Activated CD4-positive, CD25-positive, alpha-beta regulatory T cell treated with anti-CD3 and anti-CD28 coated beads, Interleukin-2, amount 50 U/mL, for 16 hours (primary cell): ENCODE data around the gene SLC17A1.

Experiments used
- DNase-seq: peaks from one replicate; pipeline ENCODE4 v3.0.0-alpha.2; 2020; ENCODE audit warnings: low read depth, low spot score

Gene SLC17A1

DNA sequence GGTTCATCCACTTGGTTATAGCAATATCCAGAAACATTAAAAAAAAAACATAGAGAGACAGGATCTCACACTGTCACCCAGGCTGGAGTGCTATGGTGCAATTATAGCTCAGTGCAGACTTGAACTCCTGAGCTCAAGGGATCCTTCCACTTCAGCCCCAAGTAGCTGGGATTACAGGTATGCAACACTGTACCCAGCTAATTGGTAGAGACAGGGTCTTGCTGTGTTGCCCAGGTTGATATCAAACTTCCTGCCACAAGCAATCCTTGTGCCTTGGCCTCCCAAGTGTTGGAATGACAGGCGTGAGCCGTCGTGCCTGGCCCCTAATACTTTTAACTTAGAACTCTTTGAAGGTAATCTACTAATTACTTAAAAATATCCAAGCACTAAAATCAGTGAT, 818 bp upstream of the SLC17A1 start:
- DNase-seq, result no peak

DNA sequence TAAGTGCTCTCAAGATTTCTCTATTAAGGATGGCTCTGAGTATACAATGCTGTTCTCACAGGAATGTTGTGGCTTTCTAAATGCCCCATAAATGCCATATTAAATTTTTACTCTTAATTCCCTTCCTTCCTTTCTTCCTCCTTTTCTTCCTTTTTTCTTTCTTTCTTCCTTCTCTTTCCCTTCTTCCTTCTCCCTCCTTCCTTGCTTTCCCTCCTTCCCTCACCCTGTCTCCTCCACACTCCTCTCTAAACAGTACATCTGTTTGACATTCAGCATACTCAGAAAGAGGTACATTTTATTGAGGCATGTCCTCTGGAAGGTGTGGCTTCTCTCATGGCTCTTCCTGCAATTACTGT, 433 bp upstream of the SLC17A1 start:
- no peak for DNase-seq

DNA sequence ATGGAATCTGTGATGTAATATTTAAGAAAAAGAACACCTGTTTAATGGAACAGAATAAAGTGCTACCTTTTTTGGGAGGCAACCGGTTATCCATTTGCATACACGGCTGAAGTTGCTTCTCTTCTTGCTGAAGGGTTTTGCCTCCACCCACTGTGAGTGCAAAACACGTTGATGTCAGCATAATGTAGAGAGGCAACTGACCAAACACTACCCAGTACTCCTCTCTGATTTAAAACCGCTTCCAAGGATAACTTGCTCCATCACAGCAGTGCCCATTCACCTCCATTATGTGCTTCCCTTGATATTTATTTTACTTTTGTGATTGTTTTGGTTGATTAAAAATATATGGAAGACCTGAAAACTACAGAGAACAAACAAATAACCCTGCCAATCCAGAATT, 1.4 kb downstream of the SLC17A1 start:
- DNase-seq, result no peak

DNA sequence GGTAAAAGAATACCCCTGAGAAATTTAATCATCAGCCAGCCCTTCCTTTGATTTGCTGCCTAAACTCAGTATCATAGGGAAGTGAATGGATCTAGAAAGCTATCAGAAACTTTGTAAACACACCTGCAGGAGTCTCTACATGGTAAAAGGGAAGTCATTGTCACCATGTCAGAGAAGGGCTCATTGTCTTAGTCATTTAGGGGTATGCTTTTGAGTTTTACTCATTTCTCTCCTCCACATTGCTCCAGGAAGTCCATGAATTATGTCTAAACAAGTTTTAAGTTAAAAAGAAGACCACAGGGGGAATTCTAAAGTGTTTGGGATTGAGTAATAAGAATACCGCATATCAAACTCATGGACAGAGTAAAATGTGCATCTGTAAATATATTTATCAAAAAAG, 2.5 kb downstream of the SLC17A1 start:
- no peak for DNase-seq

DNA sequence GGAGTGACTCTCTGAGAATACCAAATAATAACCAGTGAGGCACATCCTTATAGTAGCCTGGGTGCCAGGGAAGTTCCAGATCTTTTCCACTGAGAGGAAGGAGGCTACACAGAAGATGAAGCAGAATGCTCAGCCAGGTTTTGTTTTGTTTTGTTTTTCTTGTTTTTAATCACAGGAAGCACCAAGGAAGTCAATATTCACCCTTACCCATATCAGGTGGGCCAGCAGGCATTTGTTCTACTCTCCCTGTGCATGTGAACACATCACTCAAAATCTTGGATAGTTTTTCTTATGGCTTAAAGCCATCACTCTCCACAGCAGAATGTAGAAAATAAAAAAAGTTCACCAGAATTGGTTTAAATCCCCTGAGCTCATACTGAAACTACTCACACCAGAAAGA, 10.5 kb downstream of the SLC17A1 start:
- DNase-seq, result no peak

DNA sequence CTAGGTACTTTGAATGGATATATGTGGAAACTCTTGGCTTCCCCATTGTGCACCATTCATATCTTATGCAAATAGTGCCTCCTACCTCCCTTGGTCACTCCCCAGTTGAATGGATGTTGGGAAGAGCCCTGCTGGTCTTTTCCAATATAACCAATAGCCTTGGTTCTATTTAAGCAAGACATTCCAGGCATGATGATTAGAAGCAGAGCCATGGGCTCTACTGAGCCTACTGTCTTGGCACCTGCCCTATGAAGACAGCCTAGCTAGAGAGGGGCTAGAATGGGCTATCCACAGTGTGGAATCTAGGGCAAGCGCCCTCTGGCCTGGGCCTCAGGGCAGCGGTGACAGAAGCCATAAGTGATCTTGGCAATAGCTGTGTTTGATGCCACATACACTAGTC, 15.6 kb downstream of the SLC17A1 start:
- no peak for DNase-seq

DNA sequence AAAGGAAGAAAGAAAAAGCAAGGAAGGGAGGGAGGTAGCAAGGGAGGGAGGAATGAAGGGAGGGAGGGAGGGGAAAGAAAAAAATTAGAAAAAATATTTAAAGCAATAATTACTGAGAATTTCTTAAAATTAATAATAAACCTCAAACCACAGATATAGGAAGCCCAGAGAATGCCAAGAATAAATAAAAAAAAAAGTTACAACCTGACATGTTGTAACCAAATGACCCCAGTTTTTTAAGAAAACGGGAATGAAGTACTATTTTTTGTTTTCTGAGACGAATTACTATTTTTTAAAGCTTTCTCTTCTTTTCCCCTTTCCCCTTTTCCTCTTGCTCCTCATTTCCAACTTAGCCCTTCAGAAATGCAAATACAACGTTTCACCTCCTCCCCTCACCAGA, 16.7 kb downstream of the SLC17A1 start:
- no peak for DNase-seq

DNA sequence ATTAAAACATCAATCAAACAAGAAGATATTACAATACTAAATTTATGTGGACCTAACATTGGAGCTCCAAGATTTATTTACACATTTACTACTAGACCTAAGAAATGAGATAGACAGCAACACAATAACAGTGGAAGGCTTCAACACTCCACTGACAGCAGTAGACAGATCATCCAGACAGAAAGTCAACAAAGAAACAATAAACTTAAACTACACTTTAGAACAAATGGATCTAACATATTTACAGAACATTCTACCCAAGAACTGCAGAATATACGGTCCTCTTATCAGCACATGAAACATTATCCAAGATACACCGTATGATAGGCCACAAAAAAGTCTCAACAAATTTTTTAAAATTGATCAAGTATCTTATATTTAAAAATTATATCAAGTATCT, 27.0 kb downstream of the SLC17A1 start:
- DNase-seq, result no peak

DNA sequence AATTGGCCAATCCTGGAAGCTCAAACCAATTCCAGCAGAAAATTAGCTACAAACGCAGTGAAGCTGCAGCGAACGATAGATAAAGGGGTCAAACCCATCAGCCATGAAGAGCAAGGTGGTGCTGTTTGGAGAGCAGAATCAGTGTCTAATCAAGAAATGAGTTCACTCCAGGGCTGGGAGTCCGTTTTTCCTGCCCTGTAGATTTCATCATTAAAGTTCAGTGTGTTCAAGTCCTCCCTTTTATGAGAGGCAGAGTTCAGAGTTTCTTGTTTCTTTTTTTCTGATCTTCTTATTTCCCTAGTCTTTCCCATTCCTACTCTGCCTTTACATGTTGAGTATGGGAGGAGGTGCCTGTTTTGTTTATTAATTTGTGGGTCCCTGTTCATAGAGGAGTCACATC, 30.4 kb downstream of the SLC17A1 start:
- DNase-seq, result no peak

DNA sequence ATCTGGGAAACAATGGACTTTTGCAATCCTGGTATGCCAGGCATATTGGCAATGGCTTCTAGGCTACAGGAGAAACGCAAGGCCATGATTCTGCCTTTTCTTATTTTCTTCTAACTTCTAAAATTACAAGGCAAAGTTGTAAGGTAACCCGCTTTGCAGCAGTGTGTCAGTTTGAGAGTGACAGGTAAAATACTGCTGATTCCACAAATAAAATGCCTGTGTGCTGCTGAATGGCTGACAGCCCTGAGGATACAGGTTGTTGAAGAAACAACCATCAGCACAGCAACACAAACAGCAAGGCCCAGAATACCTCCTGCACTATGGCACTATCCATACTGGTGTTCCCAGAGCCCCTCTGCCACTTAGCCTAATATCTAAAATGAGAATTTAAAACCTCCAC, 37.1 kb downstream of the SLC17A1 start:
- no peak for DNase-seq

DNA sequence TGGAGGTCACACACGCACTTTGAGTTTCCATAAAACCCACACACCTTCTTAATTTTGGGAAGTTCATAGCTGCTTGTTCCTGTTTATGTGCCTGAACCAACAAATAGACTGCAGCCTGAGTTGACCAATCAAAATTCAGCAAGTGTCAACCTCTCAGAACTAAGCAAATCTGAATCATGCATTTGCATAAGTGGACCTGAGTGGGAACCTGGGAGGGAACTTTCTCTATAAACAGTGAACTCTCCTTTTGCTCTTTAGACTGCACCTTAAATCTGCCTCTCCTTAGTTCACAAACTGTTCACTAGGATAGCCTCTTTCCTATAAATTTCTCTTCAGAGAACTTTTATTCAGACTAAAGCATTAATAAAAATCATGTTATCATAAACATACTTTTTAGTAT, 37.9 kb downstream of the SLC17A1 start:
- DNase-seq, result no peak

DNA sequence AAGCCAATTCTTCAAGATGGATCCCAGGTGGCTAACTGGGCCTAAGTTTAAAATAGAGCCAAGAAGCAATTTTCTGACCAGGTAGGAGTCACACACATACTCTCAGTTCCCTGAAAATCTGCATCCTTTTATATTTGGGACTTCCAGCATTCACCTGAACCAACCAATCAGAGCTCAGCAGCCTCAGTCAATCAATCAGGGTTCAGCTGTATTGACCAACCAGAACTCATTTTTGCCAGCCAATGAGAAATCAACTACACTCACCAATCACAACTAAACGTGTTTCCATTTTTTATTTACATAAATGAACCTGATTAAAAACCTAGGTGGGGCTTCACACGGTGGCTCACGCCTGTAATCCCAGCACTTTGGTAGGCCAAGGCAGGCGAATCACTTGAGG, 39.8 kb downstream of the SLC17A1 start:
- DNase-seq, result no peak

DNA sequence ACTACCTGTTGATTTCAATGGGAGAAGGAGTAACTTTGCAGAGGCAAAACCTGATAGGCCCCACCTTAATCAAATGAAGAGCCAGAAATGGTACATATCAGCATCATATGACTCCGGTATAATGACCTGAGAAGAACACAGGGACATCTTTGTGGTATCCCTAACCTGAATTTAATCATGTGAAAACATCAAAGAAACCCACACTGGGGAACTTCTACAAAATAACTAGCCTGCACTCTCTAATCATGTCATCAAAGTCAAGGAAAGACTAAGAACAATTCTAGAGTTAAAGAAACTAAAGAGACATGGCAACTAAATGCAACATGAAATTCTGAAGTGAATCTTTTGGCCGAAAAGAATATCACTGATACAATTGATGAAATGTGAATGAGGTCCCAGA, 42.4 kb downstream of the SLC17A1 start:
- no peak for DNase-seq

DNA sequence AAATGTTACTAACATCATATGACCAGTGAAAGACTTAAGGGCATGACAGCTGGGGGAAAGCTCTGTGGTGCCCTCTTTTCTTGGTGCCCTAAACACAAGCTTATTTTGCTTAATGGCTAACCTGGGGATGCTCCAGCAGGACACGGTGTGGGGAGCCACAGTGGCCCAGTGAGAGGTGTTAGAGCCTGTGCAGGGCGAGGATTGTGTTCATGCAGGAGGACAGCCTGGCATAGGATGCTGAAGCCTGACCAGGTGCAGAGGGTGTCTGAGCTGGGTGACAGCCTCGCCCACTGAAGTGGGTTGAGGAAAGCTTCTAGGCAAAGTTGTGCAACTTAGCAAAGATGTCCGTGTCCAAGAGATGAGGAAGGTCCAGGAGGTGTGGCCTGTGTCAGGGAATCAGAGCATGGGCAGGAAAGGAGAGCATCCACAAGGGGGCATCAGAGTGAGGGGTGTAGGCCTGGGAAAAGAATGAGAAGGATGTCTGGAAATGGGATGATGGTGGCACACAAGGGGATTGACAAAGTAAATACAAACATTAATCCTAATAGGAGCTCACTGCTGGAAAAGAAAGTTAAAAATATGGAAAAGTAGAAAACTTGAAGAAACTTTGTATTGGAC, 43.4 kb downstream of the SLC17A1 start:
- no peak for DNase-seq

DNA sequence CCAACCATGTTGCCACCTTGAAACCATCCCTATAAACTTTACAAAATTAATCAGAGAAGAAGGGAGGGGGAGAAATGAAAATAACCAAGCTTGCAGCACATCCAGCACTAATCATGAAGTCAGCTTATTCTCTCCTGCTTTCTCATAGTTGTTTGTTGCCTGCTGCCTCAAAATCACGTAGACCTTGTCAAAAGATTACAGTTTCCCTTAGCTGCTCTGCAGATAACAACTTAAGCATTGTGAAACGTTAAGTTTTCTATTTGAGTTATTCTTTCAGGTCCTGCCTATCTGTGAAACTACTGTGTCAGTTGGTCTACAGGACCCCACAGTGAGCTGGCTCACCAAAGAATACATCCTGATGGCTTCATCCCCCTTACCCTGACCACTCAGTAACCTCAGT, 44.4 kb downstream of the SLC17A1 start:
- DNase-seq, result no peak

DNA sequence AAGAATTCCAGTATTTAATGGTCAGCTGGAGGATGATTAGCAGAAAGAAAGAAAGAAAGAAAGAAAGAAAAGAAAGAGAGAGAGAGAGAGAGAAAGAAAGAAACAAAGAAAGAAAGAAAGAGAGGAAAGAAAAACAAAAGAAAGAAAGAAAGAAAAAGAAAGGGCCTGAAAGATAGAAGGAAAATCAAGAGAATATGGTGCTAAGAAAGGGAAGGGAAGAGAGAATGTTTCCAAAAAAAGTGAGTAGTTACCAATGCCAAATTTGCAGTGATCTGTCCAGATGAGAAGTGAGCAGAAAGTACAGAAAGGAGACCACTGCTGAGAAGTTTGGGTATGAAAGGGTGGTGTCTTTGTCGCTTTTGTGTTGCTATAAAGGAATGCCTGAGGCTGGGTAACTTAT, 50.7 kb downstream of the SLC17A1 start:
- DNase-seq, result no peak

DNA sequence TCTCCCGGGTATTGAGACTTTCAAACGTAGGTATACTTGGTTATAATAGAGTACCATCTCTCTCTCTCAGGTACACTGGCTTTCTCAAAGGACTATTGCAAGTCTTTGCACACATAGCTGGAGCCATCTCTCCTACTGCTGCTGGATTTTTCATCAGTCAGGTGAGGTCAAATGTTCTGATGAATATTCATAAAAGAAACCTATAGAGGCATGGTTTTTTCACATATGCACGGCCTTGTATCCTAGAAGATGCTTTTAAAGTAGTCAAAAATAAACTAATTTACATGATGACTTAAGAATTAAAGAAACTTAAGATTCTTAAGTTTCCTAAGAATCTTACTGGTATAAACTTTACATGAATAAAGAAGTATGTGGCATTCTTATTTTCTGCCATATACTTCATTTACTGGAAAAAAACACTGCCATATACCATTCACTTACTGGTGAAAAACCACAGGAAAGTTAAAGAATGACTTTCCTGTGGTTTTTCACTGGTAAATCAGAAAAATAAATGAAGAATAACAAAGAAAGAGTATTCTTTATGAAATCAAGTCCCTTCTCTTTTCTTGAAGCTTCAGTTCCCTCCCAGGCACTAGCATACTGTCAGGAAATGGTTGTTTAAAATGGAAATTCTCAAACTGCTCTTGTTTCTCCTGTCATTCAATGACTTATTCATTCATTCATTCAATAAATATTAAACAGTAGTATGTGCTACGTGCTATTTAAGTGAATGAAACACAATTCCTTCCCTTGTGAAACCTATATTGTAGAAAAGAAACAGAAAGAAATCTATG, 53.8 kb downstream of the SLC17A1 start:
- DNase-seq, result no peak

DNA sequence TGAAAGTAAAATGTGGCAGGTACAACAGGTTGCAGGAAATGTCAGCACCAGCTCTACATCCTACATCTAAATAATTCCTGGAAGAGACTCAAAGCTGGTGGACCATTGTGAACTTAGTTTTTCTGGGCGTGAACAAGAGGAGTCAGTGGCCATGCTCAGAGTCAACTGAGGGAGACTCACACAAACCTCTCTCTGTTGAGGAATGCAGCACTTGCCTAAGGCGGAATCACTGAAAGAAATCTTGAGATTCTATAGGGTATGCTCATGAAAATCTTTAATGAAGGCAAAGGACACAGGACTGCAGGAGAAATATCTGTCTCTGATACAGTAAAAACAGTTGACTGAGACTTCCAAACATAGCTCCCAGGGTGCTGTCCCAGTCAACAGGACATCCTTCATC, 54.8 kb downstream of the SLC17A1 start:
- DNase-seq, result no peak

DNA sequence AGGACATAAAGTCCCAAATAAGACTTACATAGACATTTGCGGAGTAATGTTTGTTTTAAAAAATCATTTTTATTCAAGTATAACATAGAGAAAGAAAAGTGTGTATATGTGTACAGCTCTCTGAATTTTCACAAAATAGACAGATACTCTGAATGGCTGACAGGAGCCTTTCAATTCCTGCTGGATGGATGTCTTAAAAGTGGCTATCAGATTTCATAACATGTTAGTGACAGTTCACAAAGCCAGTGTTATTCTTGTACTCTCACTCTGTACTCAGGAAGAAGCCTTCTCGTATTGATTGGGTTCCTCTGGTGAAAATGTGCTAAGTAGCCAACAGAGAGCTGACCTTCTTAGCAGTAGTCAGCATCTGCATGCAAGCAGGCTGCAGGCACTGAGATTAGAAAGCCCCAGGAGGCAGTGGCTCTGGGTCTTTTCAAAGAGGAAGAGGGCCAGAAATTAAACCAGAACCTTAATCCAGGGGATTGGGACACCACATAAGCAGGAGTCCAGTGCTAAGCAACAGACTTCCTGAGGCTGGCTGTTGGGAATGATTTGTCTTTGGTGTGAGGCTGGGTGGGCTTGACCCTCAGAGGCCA, 57.6 kb downstream of the SLC17A1 start:
- no peak for DNase-seq

DNA sequence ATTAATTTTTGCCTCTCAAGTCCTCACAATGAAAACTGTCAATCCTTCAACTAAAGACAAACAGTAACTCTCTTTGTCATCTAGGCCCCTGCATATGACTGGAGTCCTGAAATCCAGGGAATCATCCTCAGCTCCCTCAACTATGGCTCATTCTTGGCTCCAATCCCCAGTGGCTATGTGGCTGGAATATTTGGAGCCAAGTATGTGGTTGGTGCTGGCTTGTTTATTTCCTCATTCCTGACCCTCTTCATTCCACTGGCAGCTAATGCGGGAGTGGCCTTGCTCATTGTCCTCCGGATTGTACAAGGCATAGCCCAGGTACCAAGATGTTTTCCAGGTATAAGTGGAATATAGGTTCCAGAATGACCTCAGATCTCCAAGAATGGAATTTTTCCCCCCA, 61.9 kb downstream of the SLC17A1 start:
- no peak for DNase-seq

DNA sequence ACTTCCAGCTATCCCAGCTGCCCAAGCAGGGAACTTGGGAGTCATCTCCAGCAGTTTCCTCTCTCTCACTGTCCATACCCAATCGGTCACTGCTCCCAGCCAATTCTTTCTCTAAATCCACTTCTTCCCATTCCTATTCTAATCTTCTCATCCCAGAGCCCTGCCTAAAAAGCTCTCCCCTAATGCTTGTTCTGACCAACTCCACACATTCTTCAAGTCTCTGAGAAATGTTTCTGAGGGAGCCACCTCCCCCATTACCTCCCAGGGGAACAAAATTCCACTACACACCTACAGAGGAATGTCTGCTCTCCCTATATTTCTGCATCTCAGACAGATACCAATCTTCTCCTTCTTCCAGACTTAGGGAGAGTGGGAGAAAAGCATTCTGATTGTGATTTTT, 63.3 kb downstream of the SLC17A1 start:
- no peak for DNase-seq

DNA sequence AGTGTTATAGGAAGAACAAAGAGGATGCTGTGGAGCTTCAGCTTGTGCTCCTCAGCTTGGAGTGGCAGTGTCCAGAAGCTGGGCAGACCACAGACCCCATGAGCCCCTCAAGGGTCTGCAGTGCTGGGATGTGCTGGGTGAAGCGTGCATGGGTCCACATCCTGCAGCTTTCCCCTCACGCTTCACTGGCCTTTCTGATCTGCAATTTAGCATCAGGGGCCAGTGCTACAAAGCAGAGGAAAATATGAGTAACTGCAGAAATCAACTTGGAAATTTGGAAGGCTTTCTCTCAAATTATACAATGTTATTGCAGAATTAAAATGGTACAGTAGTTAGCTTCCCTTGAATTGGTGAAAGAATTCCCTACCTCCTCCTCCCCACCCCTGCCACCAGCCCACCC, 67.2 kb downstream of the SLC17A1 start:
- no peak for DNase-seq

DNA sequence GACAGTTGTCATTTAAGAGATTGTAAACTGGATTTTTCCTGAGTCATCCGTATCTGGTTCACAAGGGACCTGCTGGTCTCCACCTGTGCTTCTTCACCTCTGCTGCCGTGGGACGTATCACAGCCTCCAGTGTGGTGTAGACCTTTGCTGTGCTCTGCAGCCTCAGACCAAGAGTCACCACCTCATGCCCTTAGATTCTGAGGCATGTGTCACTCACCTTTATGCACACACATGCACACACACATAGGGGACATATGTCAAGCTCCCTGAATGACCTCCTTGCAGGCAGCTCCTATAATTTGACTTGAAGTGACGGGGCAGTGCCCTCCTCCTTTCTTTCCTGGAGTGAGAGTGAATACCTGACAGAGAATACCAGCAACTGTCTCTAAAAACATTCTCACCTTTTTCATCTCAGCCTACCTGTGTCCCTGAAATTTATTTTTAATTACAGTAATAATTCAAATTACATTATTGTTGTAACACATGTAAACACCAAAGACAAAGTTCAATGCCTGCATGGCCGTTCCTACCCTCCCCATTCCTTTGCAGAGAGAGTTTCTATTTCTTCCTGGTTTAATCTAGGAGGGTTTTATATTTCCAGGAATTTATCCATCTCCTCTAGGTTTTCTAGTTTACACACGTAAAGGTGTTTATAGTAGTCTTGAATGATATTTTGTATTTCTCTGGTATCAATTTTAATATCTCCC, 73.8 kb downstream of the SLC17A1 start:
- DNase-seq, result no peak
